HG03097 (cell line): ENCODE measurements around the gene TFDP1.

ENCODE experiments used
- ATAC-seq: cut with Tn5 transposase; IDR thresholded peaks from one replicate; pipeline ENCODE4 v1.9.1; 2021; ENCODE audit not compliant: unreplicated experiment, low FRiP score

TFDP1 gene

DNA sequence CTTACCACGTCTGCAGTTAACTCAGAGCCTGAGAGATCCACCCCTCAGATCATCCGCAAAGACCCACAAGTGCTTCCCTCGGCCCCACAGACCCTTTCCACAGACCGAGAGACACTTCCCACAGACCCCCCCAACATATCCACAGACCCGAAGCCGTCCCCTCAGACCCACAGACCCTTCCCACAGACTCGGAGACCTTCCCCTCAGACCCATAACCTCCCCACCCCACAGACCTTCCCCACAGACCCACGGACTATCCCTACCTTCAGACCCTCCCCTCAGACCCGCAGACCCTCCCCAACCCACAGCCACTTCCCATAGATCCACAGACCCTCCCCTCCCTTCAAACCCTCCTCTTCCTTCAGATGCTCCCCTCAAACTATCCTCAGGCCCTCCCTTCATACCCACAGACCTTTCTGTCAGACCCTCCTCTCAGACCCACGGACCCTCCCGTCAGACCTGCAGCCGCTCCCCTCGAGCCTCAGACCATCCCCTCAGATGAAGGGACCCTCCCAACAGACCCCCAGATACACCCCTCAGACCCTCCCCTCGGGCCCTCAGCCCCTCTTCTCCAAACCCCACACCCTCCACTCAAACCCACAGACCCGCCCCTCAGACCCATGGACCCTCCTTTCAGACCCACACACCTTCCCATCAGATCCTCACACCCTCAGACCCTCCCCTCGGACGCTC, 20.1 kb upstream of the TFDP1 start:
- no peak for ATAC-seq

DNA sequence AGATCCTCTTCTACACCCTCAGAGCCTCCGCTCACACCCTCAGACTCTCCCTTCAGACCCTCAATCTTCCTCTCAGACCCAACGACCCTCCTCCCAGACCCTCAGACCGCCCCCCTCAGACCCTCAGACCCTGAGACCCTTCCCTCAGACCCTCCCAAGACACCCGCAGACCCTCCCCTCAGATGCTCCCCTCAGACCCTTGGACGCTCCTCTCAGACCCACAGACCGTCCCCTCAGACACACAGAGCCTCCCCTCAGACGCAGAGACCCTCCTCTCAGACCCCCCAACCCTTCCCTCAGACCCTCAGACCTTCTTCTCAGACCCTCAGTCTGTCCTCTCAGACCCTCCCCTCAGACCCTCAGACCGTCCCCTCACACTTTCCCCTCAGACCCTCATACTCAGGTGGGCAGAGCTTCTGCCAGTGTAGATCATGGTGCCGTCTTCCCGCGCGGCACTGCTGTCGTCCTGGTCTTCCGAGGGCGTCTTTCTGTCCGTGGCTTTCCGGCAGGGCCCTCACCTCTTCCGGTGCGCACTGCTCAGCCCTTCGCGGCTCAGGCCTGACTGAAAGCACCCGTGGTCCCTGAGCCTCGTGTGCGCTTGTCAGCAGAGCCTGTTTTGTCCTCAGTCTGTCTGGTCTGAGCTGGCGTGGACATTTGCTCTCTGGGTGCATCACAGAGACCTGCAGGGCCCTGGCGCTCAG, 18.9 kb upstream of the TFDP1 start:
- ATAC-seq, result no peak

DNA sequence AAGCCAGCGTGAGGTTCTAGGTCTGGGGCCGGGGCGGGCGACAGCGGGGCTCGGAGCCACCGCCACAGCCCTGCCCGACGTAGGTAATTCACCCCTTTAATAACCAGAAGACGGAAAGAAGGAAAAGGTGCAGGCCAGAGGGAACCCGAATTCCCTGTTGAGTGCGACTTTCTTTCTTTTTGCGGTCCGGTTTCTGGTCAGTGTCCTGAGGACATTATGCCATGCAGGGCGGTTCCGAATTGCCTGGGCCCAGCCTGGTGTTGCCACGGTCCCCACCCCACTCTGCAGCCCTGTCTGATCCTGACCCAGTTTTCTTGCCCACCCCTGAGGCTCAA, 18.4 kb upstream of the TFDP1 start:
- ATAC-seq, result no peak

DNA sequence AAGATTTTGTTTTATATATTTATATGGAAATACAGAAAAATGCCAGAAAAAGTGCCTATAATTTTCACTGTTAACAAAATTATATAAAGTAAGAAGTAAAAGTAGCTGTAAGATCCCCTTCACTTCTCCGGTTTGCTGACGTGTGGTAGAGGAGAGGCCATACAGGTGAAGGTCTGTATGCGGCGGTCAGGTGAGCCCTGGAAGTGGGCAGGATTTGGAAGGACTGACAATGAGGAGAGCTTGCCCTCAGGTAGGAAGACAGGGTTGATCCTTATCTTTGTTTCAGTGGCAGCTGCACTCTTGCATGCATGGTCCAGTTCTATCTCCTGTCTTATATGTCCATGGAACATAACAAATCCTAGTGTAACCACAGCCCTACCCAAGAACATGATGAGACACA, 16.9 kb upstream of the TFDP1 start:
- no peak for ATAC-seq

DNA sequence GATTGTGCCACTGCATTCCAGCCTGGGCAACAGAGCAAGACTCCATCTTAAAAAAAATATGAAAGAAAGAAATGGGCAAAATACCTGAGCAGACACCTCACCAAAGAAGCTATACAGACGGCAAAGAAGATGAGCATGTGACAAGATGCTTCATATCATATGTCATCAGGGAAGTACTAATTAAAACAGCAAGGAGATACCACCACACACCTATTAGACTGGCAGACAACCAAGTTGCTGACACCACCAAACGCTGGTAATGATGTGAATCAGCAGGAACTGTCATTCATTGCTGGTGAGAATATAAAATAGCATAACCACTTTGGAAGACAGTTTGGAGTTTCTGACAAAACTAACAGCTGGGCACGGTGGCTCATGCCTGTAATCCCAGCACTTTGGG, 11.5 kb upstream of the TFDP1 start:
- no peak for ATAC-seq

DNA sequence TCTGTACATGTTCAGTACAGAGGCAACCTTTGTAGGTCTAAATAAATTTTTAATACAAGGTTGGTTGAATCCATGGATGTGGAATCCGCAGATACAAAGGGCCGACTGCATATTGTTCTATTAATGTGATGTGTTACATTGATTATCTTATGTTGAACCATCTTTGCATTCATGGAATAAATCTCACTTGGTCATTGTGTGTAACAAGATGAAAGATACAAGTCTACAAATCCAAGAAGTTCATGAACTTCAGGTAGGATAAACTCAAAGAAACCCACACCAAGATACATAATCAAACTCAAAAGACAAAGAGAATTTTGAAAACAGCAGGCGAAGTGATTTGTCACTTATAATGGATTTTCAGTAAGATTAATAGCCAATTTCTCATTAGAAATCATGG, 8.0 kb upstream of the TFDP1 start:
- ATAC-seq, result no peak

DNA sequence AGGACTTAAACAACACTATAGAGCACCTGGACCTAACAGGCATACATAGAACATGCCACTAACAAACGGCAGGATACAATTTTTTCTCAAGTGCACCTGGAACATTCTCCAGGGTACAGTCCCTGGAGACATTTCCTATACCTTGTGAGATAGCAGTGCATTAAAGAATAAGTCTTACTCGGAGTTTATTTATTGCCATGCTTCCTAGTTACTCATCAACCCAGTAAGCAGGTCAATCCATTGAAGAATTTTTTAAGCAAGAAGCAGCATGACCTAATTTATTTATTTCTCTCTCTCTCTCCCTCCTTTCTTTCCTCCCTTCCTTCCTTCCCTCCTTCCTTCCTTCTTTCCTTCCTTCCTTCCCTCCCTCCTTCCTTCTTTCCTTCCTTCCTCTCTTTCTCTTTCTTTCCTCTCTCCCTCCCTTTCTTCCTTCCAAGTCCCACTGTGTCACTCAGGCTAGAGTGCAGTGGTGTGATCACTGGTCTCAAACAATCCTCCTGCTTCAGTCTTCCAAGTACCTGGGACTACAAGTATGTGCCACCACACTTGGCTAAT, 6.6 kb upstream of the TFDP1 start:
- no peak for ATAC-seq

DNA sequence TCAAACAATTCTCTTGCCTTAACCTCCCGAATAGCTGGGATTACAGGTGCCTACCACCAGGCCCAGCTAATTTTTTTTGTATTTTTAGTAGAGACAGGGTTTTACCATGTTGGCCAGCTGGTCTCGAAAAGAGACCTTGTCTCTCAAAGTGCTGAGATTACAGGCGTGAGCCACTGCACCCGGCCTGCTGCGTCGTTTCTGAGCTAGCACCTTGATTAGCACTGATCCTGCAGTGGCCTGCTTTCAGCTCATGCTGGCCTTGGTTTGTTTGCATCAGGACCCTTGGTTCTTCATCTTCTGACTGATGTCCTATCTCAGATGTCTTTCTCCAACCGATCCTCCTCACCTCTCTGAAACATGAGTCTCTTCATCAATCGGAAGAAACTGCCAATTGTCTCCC, 4.9 kb upstream of the TFDP1 start:
- no peak for ATAC-seq

DNA sequence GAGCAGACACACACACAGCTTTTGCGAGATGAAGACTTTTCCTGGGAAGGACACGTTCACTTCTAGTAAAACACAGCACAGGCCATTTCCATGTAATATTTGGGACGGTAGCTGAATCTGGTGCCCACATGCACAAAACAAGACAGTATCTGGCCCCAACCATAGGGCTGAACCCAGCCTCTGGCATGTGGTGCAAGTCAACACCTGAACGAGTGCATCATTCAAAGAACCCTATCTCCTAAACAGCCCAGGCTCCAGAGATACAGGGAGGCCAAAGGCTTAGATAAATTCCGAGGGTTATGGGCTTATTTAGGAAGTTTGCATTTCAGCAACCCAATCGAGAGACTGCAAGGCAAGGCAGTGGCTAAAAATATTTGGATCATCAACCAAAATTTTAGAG, 2.7 kb upstream of the TFDP1 start:
- ATAC-seq, result no peak

DNA sequence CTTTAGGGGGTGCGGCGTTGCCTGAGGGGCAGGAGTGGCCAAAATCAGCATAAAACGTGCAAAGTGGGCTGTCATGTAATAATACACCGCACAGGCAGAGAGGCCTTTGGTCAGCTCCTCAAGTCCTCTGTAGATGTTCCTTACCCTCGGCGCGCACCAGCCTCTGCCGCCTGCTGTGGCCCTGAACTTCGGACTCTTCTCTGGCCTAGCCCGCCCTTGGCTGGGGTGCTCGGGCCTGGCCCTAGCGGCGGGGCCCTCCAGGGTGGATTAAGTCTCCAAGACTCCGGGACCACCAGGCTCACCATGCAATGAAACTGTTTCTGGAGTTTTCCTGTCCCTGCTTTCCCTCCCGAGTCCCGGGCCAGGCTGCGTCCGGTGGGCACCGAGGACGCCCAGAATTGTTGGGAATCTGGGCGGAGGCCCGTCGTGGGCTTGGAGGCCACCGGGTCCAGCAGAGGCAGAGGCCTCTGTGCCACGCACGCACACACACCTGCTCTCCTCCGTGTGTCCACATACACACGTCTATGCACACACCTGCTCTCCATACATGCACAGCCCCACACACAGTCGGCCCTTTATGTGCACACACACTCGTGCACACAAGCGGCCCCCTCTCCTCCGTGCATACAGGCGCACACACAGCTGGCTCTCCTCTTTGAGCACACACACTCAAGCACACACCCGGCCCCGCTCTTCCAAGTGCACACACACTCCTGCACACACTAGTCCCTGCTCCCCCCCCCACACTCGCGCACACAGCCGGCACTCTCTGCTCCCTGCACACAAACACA, 1.5 kb upstream of the TFDP1 start:
- ATAC-seq, result no peak

DNA sequence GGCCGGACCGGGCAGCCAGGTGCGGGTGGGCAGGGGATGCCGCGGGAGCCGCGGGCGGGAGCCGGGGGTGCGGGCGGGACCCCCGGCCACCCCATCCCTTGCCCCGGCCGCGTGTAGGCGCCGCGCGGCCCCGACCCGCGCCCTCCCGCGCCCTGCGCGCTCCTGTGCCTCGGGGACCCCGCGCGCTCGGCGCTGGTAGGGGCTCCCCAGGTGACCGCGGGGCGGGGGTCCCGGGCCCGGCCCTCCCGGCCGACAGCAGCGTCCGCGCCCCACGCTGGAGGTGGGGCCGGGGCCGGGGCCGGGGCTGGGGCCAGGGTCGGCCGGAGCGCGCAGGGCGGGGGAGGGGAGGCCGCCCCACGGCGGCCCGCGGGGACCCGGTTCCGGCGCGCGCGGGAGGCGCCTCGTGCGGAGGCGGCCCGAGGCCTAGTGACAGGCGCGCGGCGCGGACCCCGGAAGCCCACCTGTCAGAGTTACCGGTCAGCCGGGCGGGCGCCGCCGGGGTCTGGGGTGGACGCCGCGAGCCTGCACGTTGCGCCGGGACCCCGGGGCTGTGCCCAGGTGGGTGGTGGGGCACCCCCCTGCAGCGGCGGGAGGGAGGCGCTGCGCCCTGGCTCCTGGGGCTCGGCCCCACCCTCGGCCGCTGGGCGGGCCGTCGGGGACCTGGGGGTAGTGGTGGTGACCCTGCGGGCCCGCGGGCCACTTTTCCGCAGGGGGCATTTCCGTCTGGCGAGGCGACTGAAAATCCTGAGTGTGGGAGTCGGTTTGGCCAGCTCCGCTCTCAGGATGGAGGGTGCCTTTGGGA, 518 bp downstream of the TFDP1 start:
- peak; percentile 32 for ATAC-seq

DNA sequence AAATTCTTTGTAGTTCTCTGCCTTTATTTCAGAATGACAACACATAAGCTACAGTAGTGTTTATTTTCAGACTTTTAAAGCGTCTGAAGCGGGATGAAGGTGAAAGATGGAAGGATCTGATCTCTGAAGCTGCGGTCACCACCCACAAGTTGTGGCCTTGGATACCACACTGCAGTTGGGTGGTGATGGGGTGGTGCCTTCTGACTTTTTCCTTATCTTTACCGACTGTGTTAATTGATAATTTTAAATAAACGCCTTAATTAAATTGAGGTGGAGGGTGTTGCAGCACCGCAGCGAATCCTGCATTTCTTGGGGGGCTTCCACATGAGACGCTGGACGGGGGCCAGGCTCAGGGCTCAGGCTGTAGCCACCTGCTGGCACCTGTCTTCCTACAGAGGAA, 1.3 kb downstream of the TFDP1 start:
- no peak for ATAC-seq

DNA sequence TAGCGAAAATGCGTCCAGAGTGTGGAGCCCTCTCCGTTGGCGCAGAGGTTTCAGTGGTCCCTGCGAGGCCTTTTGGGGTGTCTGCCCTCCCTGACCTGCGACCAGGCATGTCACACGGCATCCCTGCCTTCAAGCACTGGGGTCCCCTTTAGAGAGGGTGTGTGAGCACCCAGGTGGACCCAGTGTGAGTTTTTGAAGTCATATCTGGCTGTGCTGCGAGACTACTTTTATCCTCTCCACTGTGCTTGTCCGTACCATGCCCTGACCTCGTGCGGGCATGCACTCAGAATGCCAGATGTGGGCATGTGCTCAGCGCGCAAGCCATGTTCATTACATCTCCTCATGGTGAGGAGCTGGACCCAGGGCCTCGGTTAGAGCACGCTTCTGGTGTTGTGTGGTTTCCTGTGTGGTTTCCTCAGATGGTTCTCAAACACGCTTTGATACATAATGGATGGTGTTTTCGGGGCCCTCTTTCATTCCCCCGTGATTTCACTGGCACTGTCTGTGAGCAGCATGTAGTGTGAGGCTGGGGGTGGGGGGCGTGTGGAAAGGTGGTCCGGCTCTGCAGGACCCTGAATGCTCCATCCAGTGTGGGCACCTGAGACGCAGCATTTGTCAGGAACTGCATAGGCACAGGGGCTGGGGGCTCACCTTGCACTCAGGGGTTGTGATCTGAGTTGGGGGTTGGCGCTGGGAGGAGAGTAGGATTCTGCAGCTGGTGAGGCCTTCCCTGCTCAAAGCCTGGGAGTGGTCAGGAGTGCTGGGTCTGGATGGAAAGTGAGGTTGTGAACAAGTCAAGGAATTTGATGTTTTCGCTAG, 2.3 kb downstream of the TFDP1 start:
- ATAC-seq, result no peak

DNA sequence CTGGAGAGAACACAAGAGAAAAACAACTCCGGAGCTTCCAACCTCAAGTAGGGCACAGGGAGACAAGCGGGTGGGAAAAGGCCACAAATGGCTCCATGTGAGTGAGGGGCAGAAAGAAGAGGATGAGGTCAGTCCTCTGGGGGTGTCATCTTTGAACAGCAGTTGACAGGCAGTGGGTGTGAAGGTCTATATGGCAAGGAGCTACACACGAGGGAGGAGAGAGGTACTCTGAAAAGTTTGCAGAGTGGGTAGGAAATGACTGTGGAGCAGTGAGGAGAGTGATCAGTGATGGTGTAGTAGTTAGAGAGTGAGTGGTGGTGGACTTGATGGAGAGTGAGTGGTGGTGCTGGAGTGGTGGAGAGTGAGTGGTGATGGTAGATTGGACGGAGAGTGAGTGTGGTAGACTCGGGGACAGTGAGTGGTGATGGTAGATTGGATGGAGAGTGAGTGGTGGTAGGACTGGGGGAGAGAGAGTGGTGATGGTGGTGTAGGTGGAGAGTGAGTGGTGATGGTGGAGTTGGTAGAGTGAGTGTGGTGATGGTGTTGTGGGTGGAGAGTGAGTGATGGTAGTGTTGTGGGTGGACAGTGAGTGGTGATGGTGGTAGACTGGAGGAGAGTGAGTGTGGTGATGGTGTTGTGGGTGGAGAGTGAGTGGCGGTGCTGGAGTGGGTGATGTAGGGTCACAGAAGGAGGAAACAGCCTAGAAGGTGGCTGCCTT, 4.0 kb downstream of the TFDP1 start:
- ATAC-seq, result no peak

DNA sequence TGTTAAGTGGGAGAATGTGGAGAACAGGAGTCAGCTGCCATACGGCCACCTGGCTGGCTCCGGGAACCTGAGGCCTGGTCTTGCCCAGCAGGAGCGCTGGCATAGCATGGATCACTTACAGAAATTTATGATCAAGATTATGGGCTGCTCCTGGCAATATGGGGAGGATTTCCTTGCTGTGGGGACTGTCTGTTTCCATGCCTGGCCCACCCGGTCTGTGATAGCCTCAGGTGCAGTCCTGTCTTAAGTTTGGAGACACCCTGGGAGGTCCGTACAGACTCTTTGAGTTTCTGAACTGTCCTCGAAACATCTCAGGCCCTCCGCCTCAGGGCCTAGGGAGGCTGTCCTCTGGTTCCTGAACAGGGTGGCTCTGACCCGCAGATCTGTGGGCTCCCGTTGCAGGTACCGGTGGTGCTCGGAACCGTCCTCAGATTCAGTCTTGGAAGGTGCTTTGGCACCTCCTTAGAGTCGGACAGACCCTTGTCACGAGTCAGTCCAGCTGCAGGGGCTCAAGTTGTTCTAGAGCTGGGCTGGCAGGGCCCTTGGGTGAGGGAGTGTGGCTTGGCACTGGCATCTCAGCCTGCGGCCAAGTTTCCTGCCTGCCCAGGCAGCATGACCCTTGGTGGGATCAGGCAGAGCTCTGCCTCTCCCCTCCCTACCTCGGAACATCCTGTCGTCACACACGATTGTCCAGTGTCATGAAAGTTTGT, 4.9 kb downstream of the TFDP1 start:
- no peak for ATAC-seq

DNA sequence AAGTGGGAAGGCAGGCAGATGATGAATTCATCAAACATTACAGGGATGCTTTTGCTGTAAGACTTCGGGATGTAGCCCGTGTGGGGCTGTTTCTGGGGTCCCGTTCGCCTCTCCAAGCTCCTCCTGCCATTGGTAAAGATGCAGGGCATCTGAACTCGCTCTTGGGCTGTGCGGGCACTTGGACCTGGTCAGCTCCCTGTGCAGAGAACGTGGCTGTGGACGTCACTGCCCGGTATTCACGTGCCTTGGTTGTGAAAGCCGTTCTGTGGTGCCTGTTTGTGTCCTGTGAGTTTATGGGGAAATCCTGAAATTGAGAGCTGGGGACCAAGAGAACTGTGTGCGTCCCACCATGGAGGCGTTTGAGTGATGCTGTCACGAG, 5.4 kb downstream of the TFDP1 start:
- ATAC-seq, result no peak

DNA sequence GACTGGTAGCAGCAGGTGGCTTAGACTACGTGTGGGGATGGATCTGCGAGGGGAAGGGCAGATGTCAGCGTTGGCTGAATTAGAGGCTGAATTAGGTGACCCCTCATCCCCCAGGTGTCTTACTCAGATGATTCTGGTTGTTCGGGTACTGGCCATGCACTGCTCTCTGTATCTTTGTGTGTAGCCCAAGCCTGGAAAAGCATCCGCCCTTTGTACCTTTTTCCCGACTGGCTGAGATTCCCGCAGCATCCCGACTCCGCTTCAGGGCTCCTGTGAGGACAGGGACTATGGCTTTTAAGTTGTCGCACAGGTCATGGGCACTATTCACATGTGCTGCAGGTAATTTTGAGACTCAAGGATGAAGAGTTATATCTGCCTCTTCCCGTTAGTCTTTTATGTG, 7.2 kb downstream of the TFDP1 start:
- ATAC-seq, result no peak

DNA sequence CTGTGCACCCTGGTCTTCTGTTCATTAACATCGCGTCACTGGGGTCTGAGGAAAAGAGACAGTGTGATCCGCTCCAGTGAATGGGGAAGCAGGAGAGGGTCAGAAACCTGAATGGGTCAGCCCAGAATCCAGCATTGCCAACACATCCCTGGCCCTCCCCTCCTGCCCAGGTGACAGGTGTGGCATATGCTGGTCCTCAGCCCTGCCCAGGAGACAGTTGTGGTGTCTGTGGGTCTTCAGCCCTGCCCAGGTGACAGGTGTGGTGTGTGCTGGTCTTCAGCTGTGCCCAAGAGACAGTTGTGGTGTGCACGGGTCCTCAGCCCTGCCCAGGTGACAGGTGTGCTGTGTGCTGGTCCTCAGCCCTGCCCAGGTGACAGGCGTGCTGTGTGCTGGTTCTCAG, 8.0 kb downstream of the TFDP1 start:
- no peak for ATAC-seq
